Lung microvascular endothelial cell (primary cell): ENCODE measurements around the gene DHRSX. TPM values are rescaled to one million over a fixed set of nuclear protein-coding genes. Genes with fewer than 3 reads are reported as not detected.
"Not testable (repeated sequence)": the region's sequence is repeated elsewhere in the genome, so short reads cannot be mapped to it uniquely, and the experiment has no call there.

Source experiments
- DNase-seq, 2 donors: peaks; one replicate each; pipeline versions ENCODE4 v3.0.0 to v3.0.0-alpha.2; 2010; ENCODE audit warnings: low read depth in 2 of 2
- total RNA-seq: library from RNA; depleted of rRNA; stranded (reverse); fragments of >200 nt; gene quantifications from 2 replicates; pipeline ENCODE4 v1.2.1, GENCODE V29; 2014

Gene DHRSX
- total RNA-seq, 1 donor from 2014 or later, result 23.6 TPM

GRCh38 chrX:2520539-2520938, 19.8 kb upstream of the DHRSX start:
- DNase-seq, result no peak

GRCh38 chrX:2519638-2520037, 18.9 kb upstream of the DHRSX start:
- not testable (repeated sequence) for DNase-seq

GRCh38 chrX:2517055-2517454, 16.3 kb upstream of the DHRSX start:
- DNase-seq, result no peak

GRCh38 chrX:2516623-2517022, 15.8 kb upstream of the DHRSX start:
- no peak for DNase-seq

- no peak for DNase-seq
Observed at GRCh38 chrX:2514131-2514530, 13.4 kb upstream of the DHRSX start.

GRCh38 chrX:2513121-2513664, 12.4 kb upstream of the DHRSX start:
- no peak for DNase-seq

- DNase-seq, result no peak
Observed at GRCh38 chrX:2512501-2512900, 11.7 kb upstream of the DHRSX start.

- DNase-seq, result no peak
Observed at GRCh38 chrX:2511326-2511725, 10.6 kb upstream of the DHRSX start.

GRCh38 chrX:2508648-2509335, 8.0 kb upstream of the DHRSX start:
- DNase-seq, result no peak

GRCh38 chrX:2507904-2508627, 7.3 kb upstream of the DHRSX start:
- DNase-seq, result no peak

GRCh38 chrX:2507196-2507595, 6.4 kb upstream of the DHRSX start:
- no peak for DNase-seq

- DNase-seq, result not testable (repeated sequence)
Observed at GRCh38 chrX:2505341-2505740, 4.6 kb upstream of the DHRSX start.

- no peak for DNase-seq
Observed at GRCh38 chrX:2504706-2505332, 4.0 kb upstream of the DHRSX start.

GRCh38 chrX:2503591-2504500, 3.1 kb upstream of the DHRSX start:
- DNase-seq, result no peak

- DNase-seq, result no peak
Observed at GRCh38 chrX:2502668-2503519, 2.1 kb upstream of the DHRSX start.

- no peak for DNase-seq
Observed at GRCh38 chrX:2502120-2502667, 1.4 kb upstream of the DHRSX start.

GRCh38 chrX:2501559-2502102, 855 bp upstream of the DHRSX start:
- no peak for DNase-seq

GRCh38 chrX:2500091-2500802, 529 bp downstream of the DHRSX start:
- DNase-seq, result peak; percentile 42 to 49

GRCh38 chrX:2499507-2499906, 1.3 kb downstream of the DHRSX start:
- no peak for DNase-seq
